ENCODE measurements around the gene RFNG.

Gene RFNG

GRCh38 chr17:82076785-82077591, 25.4 kb upstream of the RFNG start:
- no peak for DNase-seq

GRCh38 chr17:82076018-82076784, 24.6 kb upstream of the RFNG start:
- no peak for DNase-seq

- DNase-seq: no peak
Observed at GRCh38 chr17:82073446-82073845, 21.8 kb upstream of the RFNG start.

- no peak for DNase-seq
Observed at GRCh38 chr17:82072827-82073226, 21.2 kb upstream of the RFNG start.

- no peak for DNase-seq
Observed at GRCh38 chr17:82070611-82071010, 19.0 kb upstream of the RFNG start.

GRCh38 chr17:82065638-82066303, 14.2 kb upstream of the RFNG start, which contains the start of gene DUS1L:
TSS of gene DUS1L (minus strand) at chr17:82065804. CDS start at chr17:82065059, 745 bp downstream.
- DNase-seq: peak; percentile 36

GRCh38 chr17:82065193-82065637, 13.6 kb upstream of the RFNG start:
- DNase-seq: peak; percentile 14

GRCh38 chr17:82064433-82065192, 13.0 kb upstream of the RFNG start:
- no peak for DNase-seq

- no peak for DNase-seq
Observed at GRCh38 chr17:82063424-82064415, 12.1 kb upstream of the RFNG start.

- DNase-seq: no peak
Observed at GRCh38 chr17:82062984-82063368, 11.4 kb upstream of the RFNG start.

GRCh38 chr17:82062076-82062983, 10.7 kb upstream of the RFNG start:
- DNase-seq: no peak

GRCh38 chr17:82061047-82061925, 9.7 kb upstream of the RFNG start:
- DNase-seq: no peak

- DNase-seq: no peak
Observed at GRCh38 chr17:82060614-82061013, 9.0 kb upstream of the RFNG start.

GRCh38 chr17:82060001-82060380, 8.4 kb upstream of the RFNG start:
- no peak for DNase-seq

- no peak for DNase-seq
Observed at GRCh38 chr17:82059272-82060000, 7.8 kb upstream of the RFNG start.

GRCh38 chr17:82058855-82059249, 7.2 kb upstream of the RFNG start:
- no peak for DNase-seq

- DNase-seq: no peak
Observed at GRCh38 chr17:82058230-82058854, 6.7 kb upstream of the RFNG start.

Data from fibroblast of upper back skin (primary cell).